Esophagus muscularis mucosa (tissue), 4 donors: Measurements from ENCODE around the gene CCDC183.

Source experiments
- EP300 ChIP-seq: sonication (generic); formaldehyde crosslinking; IDR thresholded peaks from one replicate; pipeline ENCODE4 v1.6.1; 2017; ENCODE audit warnings: antibody characterized with exemption
- POLR2A ChIP-seq: fragments of 450-650 bp; IDR thresholded peaks from one replicate; pipeline ENCODE4 v1.6.1; 2017; ENCODE audit warnings: antibody characterized with exemption, moderate library complexity, mild to moderate bottlenecking, low read depth
- POLR2AphosphoS5 ChIP-seq, 2 donors: sonication (generic); formaldehyde crosslinking; IDR thresholded peaks; one replicate each; pipeline ENCODE4 v1.6.1; 2017; ENCODE audit warnings: antibody characterized with exemption in 2 of 2
- TF ChIP-seq, protein P1 (sequence below), 3 experiments: fragments of 200-600 bp in 2 of 3; fragments of 450-650 bp in 1 of 3; sonication (generic) in 2 of 3; IDR thresholded peaks; one replicate each; pipeline ENCODE4 v1.5.1; 2017 to 2019; ENCODE audit warnings: antibody characterized with exemption in 3 of 3, mild to moderate bottlenecking in 2 of 3, moderate library complexity in 1 of 3

DNA sequence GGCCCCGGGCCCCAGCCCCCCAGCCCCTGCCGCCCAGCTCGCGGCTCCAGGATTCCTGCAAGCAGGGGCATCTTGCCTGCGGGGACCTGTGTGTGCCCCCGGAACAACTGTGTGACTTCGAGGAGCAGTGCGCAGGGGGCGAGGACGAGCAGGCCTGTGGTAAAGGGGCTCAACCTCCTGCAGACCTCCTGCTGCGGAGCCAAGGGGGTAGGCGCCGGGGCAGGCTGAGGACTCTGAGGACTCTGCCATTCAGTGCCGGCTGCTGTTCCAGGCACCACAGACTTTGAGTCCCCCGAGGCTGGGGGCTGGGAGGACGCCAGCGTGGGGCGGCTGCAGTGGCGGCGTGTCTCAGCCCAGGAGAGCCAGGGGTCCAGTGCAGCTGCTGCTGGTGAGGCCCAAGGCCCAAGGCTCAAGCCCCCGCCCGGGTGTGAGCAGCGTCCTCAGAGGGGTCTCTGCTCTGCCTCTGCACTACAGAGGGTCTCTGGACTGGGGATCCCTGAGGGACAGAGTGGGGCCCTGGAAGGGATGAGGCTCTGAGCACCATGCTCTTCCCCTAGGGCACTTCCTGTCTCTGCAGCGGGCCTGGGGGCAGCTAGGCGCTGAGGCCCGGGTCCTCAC lies 59.4 kb downstream of the CCDC183 start:
- TF ChIP-seq, protein P1, sequence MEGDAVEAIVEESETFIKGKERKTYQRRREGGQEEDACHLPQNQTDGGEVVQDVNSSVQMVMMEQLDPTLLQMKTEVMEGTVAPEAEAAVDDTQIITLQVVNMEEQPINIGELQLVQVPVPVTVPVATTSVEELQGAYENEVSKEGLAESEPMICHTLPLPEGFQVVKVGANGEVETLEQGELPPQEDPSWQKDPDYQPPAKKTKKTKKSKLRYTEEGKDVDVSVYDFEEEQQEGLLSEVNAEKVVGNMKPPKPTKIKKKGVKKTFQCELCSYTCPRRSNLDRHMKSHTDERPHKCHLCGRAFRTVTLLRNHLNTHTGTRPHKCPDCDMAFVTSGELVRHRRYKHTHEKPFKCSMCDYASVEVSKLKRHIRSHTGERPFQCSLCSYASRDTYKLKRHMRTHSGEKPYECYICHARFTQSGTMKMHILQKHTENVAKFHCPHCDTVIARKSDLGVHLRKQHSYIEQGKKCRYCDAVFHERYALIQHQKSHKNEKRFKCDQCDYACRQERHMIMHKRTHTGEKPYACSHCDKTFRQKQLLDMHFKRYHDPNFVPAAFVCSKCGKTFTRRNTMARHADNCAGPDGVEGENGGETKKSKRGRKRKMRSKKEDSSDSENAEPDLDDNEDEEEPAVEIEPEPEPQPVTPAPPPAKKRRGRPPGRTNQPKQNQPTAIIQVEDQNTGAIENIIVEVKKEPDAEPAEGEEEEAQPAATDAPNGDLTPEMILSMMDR (IDR thresholded peaks at IDR 0.05): no peak
- TF ChIP-seq POLR2A: no peak
- TF ChIP-seq POLR2AphosphoS5 (IDR thresholded peaks at IDR 0.05): no peak
- no peak for TF ChIP-seq EP300
